GM12878 (cell line): ENCODE measurements around the gene PAK2.

Experiments used
- BHLHE40 ChIP-seq, 2 experiments: fragments of 450-650 bp in 1 of 2; IDR thresholded peaks; 2 replicates each; pipeline ENCODE4 v1.6.1; 2011 to 2017; ENCODE audit warnings: low read depth in 2 of 2, borderline replicate concordance in 1 of 2, improper control_type of control experiment in 1 of 2, low read length in 1 of 2, mild to moderate bottlenecking in 1 of 2
- GABPA ChIP-seq: IDR thresholded peaks from 2 replicates; pipeline ENCODE4 v1.6.1; 2014; ENCODE audit warnings: antibody characterized with exemption, low read depth, mild to moderate bottlenecking, inconsistent platforms
- HDGF ChIP-seq: fragments of 450-650 bp; IDR thresholded peaks from 2 replicates; pipeline ENCODE4 v1.6.1; 2016; ENCODE audit warnings: antibody characterized with exemption
- JUND ChIP-seq: IDR thresholded peaks from 2 replicates; pipeline ENCODE4 v1.6.1; 2012; ENCODE audit warnings: low read depth, mild to moderate bottlenecking, low read length, improper control_type of control experiment, moderate library complexity
- MXI1 ChIP-seq: fragments of 150-350 bp; IDR thresholded peaks from 2 replicates; pipeline ENCODE4 v1.6.1; 2011; ENCODE audit warnings: low read depth, mild to moderate bottlenecking, inconsistent platforms, low read length, improper control_type of control experiment
- POLR2A ChIP-seq: IDR thresholded peaks from 2 replicates; pipeline ENCODE4 v1.6.1; 2011; ENCODE audit warnings: low read depth, mild to moderate bottlenecking, low read length
- POLR2AphosphoS5 ChIP-seq: IDR thresholded peaks from 2 replicates; pipeline ENCODE4 v1.6.1; 2011; ENCODE audit warnings: mild to moderate bottlenecking, low read length, inconsistent platforms
- REST ChIP-seq: IDR thresholded peaks from 2 replicates; pipeline ENCODE4 v1.6.1; 2012; ENCODE audit warnings: mild to moderate bottlenecking, low read depth, low read length
- SREBF2 ChIP-seq: IDR thresholded peaks from 2 replicates; pipeline ENCODE4 v1.6.1; 2012; ENCODE audit warnings: mild to moderate bottlenecking, low read length
- TBL1XR1 ChIP-seq: IDR thresholded peaks from 2 replicates; pipeline ENCODE4 v1.6.1; 2012; ENCODE audit warnings: low read depth, low read length, improper control_type of control experiment
- ZNF592 ChIP-seq: fragments of 450-650 bp; IDR thresholded peaks from 2 replicates; pipeline ENCODE4 v1.6.1; 2017; ENCODE audit warnings: mild to moderate bottlenecking, moderate library complexity
- TF ChIP-seq, protein P1 (sequence below), 3 experiments: IDR thresholded peaks in 2 of 3; conservative IDR thresholded peaks in 1 of 3; 2 replicates each; pipeline ENCODE4 v1.5.1; 2011; ENCODE audit warnings: low read depth in 3 of 3, low read length in 3 of 3, mild to moderate bottlenecking in 3 of 3, control low read depth in 2 of 3, moderate library complexity in 2 of 3, inconsistent platforms in 1 of 3, mixed read lengths in 1 of 3; ENCODE audit not compliant: control insufficient read depth in 2 of 3, insufficient read depth in 1 of 3; ENCODE audit errors: extremely low read depth in 1 of 3

GRCh38 chr3:196792771-196793170 lies 53.1 kb downstream of the PAK2 start:
- no peak for TF ChIP-seq GABPA
- TF ChIP-seq TBL1XR1, result no peak
- TF ChIP-seq MXI1, result no peak
- no peak for TF ChIP-seq JUND
- no peak for TF ChIP-seq HDGF
- no peak for TF ChIP-seq BHLHE40 (IDR thresholded peaks at IDR 0.05; ENCODE audit: borderline replicate concordance in 1 of 2, low read depth in 2 of 2, low read length in 1 of 2)
- no peak for TF ChIP-seq POLR2A
- no peak for TF ChIP-seq ZNF592
- no peak for TF ChIP-seq SREBF2
- TF ChIP-seq, protein P1, sequence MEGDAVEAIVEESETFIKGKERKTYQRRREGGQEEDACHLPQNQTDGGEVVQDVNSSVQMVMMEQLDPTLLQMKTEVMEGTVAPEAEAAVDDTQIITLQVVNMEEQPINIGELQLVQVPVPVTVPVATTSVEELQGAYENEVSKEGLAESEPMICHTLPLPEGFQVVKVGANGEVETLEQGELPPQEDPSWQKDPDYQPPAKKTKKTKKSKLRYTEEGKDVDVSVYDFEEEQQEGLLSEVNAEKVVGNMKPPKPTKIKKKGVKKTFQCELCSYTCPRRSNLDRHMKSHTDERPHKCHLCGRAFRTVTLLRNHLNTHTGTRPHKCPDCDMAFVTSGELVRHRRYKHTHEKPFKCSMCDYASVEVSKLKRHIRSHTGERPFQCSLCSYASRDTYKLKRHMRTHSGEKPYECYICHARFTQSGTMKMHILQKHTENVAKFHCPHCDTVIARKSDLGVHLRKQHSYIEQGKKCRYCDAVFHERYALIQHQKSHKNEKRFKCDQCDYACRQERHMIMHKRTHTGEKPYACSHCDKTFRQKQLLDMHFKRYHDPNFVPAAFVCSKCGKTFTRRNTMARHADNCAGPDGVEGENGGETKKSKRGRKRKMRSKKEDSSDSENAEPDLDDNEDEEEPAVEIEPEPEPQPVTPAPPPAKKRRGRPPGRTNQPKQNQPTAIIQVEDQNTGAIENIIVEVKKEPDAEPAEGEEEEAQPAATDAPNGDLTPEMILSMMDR (IDR thresholded peaks at IDR 0.05 in 2 of 3, conservative IDR thresholded peaks at IDR 0.05 in 1 of 3; ENCODE audit: control insufficient read depth in 2 of 3, extremely low read depth in 1 of 3, insufficient read depth in 1 of 3, low read depth in 3 of 3, low read length in 3 of 3), result no peak
- TF ChIP-seq REST, result no peak
- no peak for TF ChIP-seq POLR2AphosphoS5
